HG03066 (cell line): ENCODE measurements around the gene ANKLE1.

Source experiments
- ATAC-seq: cut with Tn5 transposase; IDR thresholded peaks from one replicate; pipeline ENCODE4 v1.9.1; 2021; ENCODE audit warnings: low read depth; ENCODE audit not compliant: unreplicated experiment

The ANKLE1 gene

DNA sequence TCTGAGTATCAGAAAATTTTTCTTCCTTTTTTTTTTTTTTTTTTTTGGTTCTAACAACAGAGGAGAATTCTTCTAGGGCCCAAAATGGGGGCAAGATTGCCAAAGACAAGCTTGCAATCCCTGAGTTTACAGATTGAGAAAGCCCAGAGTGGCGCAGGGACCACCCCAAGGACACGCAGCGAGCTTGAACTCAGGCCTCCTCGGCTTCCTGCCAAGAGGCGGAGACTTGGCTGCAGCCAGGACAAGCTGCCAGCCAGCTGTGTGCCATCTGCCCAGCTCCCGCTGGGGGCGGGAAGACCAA, 23.5 kb downstream of the ANKLE1 start:
- ATAC-seq = no peak

- ATAC-seq = peak; percentile 55
These were observed 24.0 kb downstream of the ANKLE1 start, which contains the start of gene MRPL34 for GRCh38 chr19:17305517-17306284. TSS of gene MRPL34 (plus strand) at chr19:17305872. CDS start at chr19:17305893, 21 bp downstream.

DNA sequence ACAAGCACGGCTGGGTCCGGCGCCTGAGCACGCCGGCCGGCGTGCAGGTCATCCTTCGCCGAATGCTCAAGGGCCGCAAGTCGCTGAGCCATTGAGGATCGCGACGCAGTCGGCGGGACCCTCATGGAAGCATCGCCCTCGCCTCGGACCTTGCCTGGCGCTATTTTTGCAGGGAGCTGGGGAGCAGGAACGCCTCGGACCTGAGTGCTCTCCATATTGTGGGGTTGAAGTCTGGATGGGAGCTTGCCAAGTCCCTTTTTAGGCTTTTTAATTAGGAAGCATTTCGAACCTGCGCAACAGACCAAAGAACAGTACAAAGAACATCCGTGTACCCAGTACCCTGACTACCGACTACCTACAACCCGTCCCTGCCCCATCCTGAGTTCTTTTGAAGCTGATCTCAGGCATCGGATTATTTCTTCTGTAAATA, 24.6 kb downstream of the ANKLE1 start:
- ATAC-seq = no peak

- no peak for ATAC-seq
These were observed 26.2 kb downstream of the ANKLE1 start for GRCh38 chr19:17307876-17308377.

DNA sequence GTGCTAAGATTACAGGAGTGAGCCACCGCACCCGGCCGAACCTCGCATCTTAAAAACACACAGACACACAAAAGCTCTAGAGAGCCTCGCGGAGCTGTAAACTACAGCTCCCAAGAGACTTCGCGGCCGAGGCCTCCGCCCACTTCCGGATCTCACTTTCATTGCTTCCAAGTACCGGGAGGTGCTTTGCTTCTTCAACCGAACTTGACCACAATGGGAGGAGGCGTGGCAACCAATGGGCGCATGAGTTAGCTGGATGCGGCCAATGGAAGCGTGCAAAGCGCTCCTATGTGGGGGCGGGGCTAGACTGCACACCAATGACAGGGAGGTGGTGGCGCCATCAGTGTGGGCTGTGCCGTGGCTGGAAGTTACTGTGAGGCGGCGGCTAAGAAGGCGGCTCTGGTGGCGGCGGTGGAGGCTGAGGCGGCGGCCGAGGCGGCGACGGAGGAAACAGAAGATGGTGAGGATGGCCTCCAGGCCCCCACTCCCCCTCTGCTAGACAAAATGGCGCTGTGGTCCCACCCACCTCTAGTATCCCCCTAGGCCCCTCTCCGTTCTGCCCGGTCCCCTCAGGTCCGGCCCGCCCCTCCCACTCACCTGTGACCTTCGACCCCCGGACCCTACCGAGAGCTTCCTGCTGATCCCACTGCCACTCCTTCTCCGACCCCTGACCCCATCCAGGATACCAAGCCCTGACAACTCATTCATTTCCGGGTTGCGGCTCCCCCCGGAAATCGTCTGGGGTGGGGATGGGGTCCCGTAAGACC, 27.7 kb downstream of the ANKLE1 start, which contains the start of gene DDA1:
DDA1 (plus strand) TSS at position 366 of the 767 bp plus-strand sequence; CDS start at position 458, 92 bp downstream.
- peak; percentile 71 for ATAC-seq

DNA sequence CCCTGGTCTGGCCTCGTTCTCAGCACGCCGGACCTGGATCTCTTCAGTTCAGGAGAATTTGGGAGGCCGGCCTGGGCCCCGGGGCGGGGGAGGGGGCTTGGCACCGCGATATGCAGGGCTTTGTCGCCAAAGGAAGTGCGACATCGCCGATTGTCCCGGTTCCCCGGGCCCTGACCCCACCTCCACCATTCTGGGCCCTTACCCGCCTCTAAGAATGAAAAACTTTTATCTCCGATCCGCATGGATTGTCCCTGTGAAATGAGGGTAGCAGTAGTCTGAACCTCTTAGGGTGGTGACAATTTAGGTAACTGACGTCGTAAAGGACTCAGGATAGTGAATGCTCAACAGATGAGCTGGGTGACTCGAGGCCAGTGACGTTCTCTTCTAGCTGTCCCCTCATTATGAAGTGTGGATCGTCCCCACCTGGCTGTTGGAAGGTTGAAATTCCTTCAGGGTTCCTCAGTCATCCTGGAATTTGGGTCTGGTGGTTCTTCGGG, 28.3 kb downstream of the ANKLE1 start:
- ATAC-seq = no peak

DNA sequence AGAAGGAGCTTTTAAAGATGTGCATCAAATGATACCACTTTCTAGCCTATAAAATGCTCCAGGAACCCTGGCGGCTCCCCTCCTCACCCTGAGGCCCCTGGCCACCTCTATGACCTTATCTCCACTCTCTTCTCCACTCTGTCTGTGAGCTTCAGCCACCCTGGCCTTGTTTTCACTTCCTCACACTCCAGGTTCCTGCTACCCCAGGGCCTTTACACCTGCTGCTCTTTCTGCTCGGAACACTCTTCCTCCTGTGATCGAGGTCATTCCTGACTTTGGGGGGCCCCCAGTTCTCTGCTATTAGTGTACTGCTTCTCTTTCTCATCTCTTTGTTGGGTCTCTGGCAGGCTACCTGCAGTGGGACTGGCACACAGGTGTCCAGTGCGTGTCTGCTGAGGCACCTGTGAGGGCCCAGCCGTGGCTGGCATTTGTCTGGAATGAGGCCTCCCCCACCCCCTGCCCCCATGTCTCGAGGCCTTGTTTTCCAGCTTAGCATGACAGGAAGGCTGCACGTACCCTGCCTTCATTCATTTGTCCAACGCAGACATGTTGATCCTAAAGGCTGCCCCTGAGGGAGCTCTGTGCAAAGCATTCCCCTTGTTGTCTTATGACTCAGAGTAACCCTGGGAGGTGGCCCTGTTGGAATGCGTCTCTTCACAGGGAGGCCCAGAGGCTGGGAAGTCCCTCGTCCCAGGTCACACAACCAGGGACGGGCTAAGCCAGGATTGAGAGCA, 29.9 kb downstream of the ANKLE1 start:
- ATAC-seq = no peak

GRCh38 chr19:17312189-17313113, 30.8 kb downstream of the ANKLE1 start:
- no peak for ATAC-seq

GRCh38 chr19:17314007-17314593, 32.4 kb downstream of the ANKLE1 start:
- ATAC-seq = no peak

DNA sequence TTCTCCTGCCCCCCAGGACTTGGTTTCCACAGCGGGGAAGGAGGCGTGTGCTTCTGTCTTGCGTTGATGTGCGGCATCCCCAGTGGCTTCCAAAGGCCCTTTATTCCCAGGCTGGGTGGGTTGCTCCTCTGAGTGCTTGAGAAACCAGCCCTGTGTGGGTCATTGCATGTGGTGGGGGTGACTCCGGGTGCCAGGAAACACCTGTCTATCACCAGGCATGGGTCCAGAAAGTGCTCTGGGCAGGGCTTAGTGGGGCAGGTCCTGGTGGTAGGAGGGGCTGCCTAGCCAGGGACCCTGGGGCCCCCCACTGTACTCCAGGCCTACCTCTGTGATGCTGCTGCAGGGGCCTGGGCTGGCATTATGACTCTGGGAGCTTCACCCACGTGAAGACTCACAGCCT, 37.3 kb downstream of the ANKLE1 start:
- no peak for ATAC-seq

- ATAC-seq = no peak
These were observed 38.0 kb downstream of the ANKLE1 start for GRCh38 chr19:17319473-17320238.

DNA sequence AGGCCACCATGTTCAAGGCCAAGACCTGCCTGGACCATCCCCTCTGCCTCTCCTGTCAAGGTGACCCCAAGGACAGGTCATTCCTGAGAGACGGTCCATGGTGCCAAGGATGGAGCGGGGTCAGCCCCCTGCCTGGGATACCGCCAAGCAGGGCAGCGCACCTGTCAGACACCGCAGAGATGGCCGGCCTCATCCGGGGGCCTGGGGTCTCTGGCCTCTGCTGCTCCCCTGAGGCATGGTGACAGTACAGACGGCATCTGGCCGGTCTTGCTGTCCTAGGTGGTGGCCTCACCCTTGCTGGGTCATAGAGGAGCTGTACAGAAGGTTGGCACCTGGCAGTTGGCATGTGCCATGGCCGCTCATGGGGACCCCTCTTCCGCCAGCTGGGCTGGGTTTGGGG, 38.7 kb downstream of the ANKLE1 start:
- ATAC-seq = no peak

- no peak for ATAC-seq
These were observed 40.2 kb downstream of the ANKLE1 start for GRCh38 chr19:17321655-17322489.

DNA sequence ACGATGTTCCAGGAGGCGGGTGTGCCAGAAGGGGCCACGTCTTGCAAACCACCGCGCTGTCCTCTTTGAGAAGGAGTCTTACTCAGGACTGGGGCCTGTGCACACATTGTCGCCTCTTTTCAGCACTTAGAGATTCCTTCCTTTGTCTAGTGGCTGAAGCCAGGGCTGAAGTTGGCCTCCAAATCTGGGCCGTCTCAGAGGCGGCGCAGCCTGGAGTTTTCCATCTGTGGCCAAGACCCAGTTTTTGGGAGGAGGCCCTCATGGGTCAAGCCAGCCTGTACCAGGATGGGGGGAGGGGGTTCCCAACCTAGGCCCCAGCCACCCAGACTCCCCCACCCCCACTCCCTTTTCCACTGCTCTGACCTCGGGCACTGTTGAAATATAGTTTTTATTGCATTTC, 41.2 kb downstream of the ANKLE1 start:
- no peak for ATAC-seq

DNA sequence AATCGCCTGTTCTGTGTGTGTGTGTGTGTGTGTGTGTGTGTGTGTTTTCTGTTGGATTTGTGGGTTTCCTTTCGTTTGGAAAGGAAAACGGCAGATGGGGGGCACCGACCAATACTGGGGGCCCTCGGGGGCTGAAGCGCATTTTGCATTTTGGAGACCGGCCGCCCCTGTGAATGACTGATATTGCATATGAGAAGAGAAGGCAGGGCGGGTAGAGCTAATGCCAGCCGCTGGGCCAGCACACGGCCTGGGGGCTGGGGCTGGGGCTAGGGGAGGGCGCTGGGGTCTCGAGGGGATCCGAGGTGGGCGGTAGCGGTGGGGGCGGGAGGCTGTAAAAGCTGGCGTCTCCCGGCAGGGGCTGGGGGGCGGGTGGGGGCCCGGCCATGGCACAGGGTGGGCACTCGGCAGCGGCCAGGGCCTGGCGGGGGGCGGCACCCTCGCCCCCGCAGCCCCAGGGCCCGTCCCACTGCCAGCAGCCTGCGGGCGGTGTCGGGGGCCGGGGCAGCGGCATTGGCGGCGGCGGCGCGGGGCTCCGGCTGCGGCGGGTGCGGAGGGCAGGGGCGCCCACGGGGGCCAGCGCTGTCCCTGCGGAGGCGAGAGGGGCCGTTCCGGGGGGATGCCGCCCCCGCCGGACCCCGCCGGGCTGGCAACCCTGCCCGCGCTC, 41.7 kb downstream of the ANKLE1 start:
- ATAC-seq = no peak

DNA sequence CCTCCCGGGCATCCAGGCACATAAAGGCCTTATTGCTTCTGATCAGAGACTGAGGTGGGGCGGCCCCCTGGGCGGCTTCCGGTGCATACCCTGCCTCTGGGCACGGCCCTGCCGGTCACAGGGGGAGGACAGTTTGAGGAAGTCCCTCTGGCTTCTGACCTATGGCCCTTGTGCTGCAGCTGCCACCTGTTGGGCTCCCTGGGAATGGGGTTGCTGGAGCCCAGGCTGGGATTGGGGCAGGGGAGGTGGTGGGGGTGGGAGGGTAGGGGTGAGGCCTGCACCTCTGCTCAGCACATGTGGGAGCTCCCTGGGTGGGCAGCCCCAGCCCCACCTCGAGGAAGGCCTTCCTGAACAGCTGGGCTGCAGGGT, 42.2 kb downstream of the ANKLE1 start:
- no peak for ATAC-seq

- no peak for ATAC-seq
These were observed 42.8 kb downstream of the ANKLE1 start for GRCh38 chr19:17324357-17325114.
